Breast epithelium (tissue), 3 donors: Measurements from ENCODE around the gene NRXN3.
"Not testable (repeated sequence)": the region's sequence is repeated elsewhere in the genome, so short reads cannot be mapped to it uniquely, and the experiment has no call there.

Experiments used
- POLR2A ChIP-seq: fragments of 450-650 bp; IDR thresholded peaks from one replicate; pipeline ENCODE4 v1.6.1; 2016; ENCODE audit warnings: antibody characterized with exemption, mild to moderate bottlenecking, moderate library complexity
- POLR2AphosphoS5 ChIP-seq, 3 donors: sonication (generic); formaldehyde crosslinking; IDR thresholded peaks; one replicate each; pipeline ENCODE4 v1.6.1; 2017; ENCODE audit warnings: antibody characterized with exemption in 3 of 3
- TF ChIP-seq, protein P1 (sequence below), 3 donors: fragments of 450-650 bp; IDR thresholded peaks; one replicate each; pipeline ENCODE4 v1.5.1; 2016 to 2017; ENCODE audit warnings: antibody characterized with exemption in 3 of 3, mild to moderate bottlenecking in 3 of 3, moderate library complexity in 3 of 3

DNA sequence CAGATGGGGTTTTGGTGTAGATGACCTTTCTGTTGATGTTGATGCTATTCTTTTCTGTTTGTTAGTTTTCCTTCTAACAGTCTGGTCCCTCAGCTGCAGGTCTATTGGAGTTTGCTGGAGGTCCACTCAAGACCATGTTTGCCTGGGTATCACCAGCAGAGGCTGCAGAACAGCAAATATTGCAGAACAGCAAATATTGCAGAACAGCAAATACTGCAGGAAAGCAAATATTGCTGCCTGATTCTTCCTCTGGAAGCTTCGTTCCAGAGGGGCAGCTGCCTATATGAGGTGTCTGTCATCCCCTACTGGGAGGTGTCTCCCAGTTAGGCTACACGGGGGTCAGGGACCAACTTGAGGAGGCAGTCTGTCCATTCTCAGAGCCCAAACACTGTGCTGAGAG is 371.6 kb downstream of the NRXN3 start:
- TF ChIP-seq, protein P1, sequence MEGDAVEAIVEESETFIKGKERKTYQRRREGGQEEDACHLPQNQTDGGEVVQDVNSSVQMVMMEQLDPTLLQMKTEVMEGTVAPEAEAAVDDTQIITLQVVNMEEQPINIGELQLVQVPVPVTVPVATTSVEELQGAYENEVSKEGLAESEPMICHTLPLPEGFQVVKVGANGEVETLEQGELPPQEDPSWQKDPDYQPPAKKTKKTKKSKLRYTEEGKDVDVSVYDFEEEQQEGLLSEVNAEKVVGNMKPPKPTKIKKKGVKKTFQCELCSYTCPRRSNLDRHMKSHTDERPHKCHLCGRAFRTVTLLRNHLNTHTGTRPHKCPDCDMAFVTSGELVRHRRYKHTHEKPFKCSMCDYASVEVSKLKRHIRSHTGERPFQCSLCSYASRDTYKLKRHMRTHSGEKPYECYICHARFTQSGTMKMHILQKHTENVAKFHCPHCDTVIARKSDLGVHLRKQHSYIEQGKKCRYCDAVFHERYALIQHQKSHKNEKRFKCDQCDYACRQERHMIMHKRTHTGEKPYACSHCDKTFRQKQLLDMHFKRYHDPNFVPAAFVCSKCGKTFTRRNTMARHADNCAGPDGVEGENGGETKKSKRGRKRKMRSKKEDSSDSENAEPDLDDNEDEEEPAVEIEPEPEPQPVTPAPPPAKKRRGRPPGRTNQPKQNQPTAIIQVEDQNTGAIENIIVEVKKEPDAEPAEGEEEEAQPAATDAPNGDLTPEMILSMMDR (IDR thresholded peaks at IDR 0.05) = not testable (repeated sequence)
- TF ChIP-seq POLR2AphosphoS5 (IDR thresholded peaks at IDR 0.05); POLR2A: not testable (repeated sequence)
